Left ventricle myocardium inferior (tissue), 1 donor: ENCODE measurements around the gene ARHGAP23. TPM values are rescaled to one million over a fixed set of nuclear protein-coding genes. Genes with fewer than 3 reads are reported as not detected.
"Not testable (repeated sequence)": the region's sequence is repeated elsewhere in the genome, so short reads cannot be mapped to it uniquely, and the experiment has no call there.

Experiments
- DNase-seq: peaks from one replicate; pipeline ENCODE4 v3.0.0-alpha.2; 2020
- H3K27ac ChIP-seq: fragments of 200-600 bp; replicated peaks from 2 replicates; pipeline ENCODE4 v1.8.0; 2021
- H3K27me3 ChIP-seq: fragments of 200-600 bp; 2 replicates; pipeline ENCODE4 v1.8.0; 2021; ENCODE audit warnings: low read depth
- H3K36me3 ChIP-seq: fragments of 200-600 bp; 2 replicates; pipeline ENCODE4 v1.8.0; 2021
- H3K4me1 ChIP-seq: fragments of 200-600 bp; 2 replicates; pipeline ENCODE4 v1.8.0; 2021
- H3K4me3 ChIP-seq: fragments of 200-600 bp; 2 replicates; pipeline ENCODE4 v1.8.0; 2021; ENCODE audit warnings: mild to moderate bottlenecking, moderate library complexity
- H3K9me3 ChIP-seq: fragments of 200-600 bp; replicated peaks from 2 replicates; pipeline ENCODE4 v1.8.0; 2021
- intact Hi-C: fragments of 100-400 bp; cut with micrococcal nuclease; formaldehyde crosslinking; loops from one replicate; pipeline ENCODE4 v1.11.0; 2022
- total RNA-seq: library from RNA; stranded (reverse); fragmentation: NEBNext Ultra II Directional; extraction: Animal tissue kit (Norgen Biotek cat#: 25700); gene quantifications from one replicate; pipeline ENCODE4 v1.2.1, GENCODE V29; 2021
- TF ChIP-seq, protein P1 (sequence below): fragments of 200-600 bp; IDR thresholded peaks from 2 replicates; pipeline ENCODE4 v1.8.0; 2021; ENCODE audit warnings: antibody characterized with exemption, mild to moderate bottlenecking, borderline replicate concordance
- donor health status: DM: no; HTN: yes; CAD: no; lungs with severe emphysema.

Gene ARHGAP23
- total RNA-seq, 1 donor from 2014 or later = 60.8 TPM

- H3K36me3 ChIP-seq = peaks cover 91% of the 10 kb centered on the region
- H3K4me3 ChIP-seq, DNase-seq, H3K9me3 ChIP-seq, intact Hi-C loops, H3K27me3 ChIP-seq: not testable (repeated sequence)
- TF ChIP-seq, protein P1, sequence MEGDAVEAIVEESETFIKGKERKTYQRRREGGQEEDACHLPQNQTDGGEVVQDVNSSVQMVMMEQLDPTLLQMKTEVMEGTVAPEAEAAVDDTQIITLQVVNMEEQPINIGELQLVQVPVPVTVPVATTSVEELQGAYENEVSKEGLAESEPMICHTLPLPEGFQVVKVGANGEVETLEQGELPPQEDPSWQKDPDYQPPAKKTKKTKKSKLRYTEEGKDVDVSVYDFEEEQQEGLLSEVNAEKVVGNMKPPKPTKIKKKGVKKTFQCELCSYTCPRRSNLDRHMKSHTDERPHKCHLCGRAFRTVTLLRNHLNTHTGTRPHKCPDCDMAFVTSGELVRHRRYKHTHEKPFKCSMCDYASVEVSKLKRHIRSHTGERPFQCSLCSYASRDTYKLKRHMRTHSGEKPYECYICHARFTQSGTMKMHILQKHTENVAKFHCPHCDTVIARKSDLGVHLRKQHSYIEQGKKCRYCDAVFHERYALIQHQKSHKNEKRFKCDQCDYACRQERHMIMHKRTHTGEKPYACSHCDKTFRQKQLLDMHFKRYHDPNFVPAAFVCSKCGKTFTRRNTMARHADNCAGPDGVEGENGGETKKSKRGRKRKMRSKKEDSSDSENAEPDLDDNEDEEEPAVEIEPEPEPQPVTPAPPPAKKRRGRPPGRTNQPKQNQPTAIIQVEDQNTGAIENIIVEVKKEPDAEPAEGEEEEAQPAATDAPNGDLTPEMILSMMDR = peak; percentile 60
- H3K4me1 ChIP-seq = peaks cover 21% of the 10 kb centered on the region
- peak overlapping the region; percentile 17 for H3K27ac ChIP-seq
These were observed 46.4 kb downstream of the ARHGAP23 start for GRCh38 chr17:38474666-38475065.

GRCh38 chr17:38476549-38476948 lies 48.3 kb downstream of the ARHGAP23 start:
- no peaks in the 10 kb centered on the region for H3K9me3 ChIP-seq
- no peak overlapping the region for H3K4me3 ChIP-seq
- no peaks in the 10 kb centered on the region for H3K27me3 ChIP-seq
- intact Hi-C loops = no loop called here
- H3K36me3 ChIP-seq = peaks cover 86% of the 10 kb centered on the region
- no peak for DNase-seq
- no peak overlapping the region for H3K27ac ChIP-seq
- peaks cover 6% of the 10 kb centered on the region for H3K4me1 ChIP-seq
- TF ChIP-seq, protein P1 = no peak

GRCh38 chr17:38477417-38477816 lies 49.2 kb downstream of the ARHGAP23 start:
- H3K27me3 ChIP-seq, DNase-seq, intact Hi-C loops, H3K4me1 ChIP-seq, H3K27ac ChIP-seq, H3K9me3 ChIP-seq, H3K4me3 ChIP-seq: not testable (repeated sequence)
- H3K36me3 ChIP-seq = peaks cover 83% of the 10 kb centered on the region

- H3K9me3 ChIP-seq, H3K27ac ChIP-seq, H3K4me1 ChIP-seq, H3K27me3 ChIP-seq, H3K4me3 ChIP-seq, DNase-seq, intact Hi-C loops: not testable (repeated sequence)
- H3K36me3 ChIP-seq = peaks cover 83% of the 10 kb centered on the region
These were observed 49.7 kb downstream of the ARHGAP23 start for GRCh38 chr17:38477951-38478350.

DNA sequence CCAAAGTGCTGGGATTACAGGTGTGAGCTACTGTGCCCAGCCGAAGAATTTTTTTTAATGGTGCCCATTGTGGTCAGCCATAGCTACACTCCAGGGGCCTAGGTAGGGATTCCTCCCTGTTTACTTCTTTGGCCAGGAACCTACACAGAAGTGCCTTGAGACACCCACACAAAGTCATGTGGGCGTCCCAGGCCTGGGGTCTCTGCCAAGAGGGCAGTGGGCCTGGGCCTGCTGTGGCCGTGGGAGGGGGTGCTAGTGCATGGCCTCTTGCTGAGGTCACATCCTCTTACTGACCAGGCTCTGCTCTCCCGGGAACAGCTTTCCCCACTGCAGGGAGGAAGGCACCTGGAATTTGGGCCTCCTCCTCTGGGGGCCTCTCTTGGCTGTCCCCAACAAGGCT lies 50.4 kb downstream of the ARHGAP23 start:
- H3K4me1 ChIP-seq, H3K27me3 ChIP-seq, H3K27ac ChIP-seq, H3K4me3 ChIP-seq, intact Hi-C loops, H3K9me3 ChIP-seq, DNase-seq: not testable (repeated sequence)
- peaks cover 82% of the 10 kb centered on the region for H3K36me3 ChIP-seq

DNA sequence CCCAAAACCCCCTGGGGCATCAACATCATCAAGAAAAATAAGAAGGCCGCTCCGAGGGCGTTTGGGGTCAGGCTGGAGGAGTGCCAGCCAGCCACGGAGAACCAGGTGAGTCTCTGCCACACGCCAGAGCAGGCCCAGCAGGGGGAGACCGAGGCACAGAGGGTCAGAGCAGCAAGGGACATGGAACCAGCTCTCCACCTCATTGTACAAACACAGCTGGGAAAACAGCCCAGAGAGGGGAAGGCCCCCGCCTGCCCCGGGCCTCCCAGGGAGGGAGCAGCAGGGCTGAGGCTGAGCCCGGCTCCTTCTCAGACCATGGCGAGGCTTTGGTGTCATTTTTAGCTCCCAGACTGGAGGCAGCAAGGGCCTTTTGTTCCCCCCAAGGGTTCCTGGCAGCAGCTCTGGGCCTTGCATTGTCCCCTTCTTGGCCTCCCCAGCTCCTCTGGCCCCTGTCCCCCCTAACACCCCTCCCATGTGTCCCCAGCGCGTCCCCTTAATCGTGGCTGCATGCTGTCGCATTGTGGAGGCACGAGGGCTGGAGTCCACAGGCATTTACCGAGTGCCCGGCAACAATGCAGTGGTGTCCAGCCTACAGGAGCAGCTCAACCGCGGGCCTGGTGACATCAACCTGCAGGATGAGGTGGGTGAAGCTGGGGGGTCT lies 53.9 kb downstream of the ARHGAP23 start:
- not testable (repeated sequence) for H3K27ac ChIP-seq, H3K9me3 ChIP-seq, H3K4me3 ChIP-seq, DNase-seq, H3K27me3 ChIP-seq
- H3K36me3 ChIP-seq = peaks cover 60% of the 10 kb centered on the region
- intact Hi-C loops = loop anchor here (10.0 kb wide), 1 partner anchor 57 kb away; the partner anchor contains the start of gene ARHGAP23
- H3K4me1 ChIP-seq = peaks cover 36% of the 10 kb centered on the region

GRCh38 chr17:38482700-38483043 lies 54.4 kb downstream of the ARHGAP23 start:
- Histone ChIP-seq H3K36me3 (peaks cover 59% of the 10 kb centered on the region), H3K4me1 (peaks cover 36% of the 10 kb centered on the region)
- H3K27ac ChIP-seq, DNase-seq, H3K27me3 ChIP-seq, H3K9me3 ChIP-seq, H3K4me3 ChIP-seq: not testable (repeated sequence)
- intact Hi-C loops = loop anchor here (10.0 kb wide), 1 partner anchor 58 kb away; the partner anchor contains the start of gene ARHGAP23

DNA sequence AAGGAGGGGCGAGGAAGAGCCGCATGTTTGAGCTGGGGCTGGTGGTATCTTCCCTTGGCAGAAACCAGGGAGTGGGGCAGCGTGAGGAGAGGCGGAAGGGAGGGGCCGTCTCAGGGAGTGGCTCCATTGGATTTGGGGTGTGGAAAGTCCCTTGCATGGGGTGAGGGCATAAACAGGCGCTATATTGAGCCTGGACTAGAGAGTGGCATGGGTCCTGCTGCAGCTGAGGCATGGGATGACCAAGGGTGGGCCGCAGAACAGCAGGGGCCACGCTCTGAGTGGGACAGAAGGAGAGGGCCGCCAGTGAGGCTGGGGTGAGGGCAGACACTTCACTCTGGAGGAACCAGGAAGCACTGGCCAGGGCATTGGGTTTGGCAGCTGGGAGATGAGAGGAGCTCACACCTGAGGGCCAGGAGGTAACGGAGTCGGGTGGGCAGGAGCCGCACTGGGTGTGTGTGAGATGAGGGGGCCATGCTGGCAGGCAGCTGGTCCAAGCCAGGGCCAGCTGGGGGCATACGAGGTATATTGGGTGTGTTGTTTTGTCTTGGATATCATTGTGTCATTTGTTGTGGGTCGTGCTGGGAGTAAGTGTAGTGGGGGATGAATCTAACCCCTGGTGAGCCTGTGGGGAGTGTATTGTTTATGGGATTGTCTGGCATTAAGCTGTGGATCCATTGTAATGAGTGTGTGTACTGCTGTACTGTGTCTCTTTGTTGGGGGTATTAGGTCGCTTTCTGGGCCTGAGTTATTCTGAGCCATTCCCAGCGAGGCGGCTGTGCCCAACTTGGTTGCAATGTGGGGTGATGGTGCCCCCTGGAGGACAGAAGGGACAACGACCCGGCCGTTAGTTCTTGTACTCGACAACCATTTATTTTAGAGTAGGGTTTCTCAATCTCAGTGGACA lies 56.2 kb downstream of the ARHGAP23 start:
- intact Hi-C loops = loop anchor here (10.0 kb wide), 1 partner anchor 60 kb away; the partner anchor contains the start of gene ARHGAP23
- H3K27ac ChIP-seq = peak overlapping the region; percentile 82
- DNase-seq = peak; percentile 66

More for the DNA sequence above, 56.2 kb downstream of the ARHGAP23 start:
- H3K4me3 ChIP-seq, H3K27me3 ChIP-seq, H3K9me3 ChIP-seq: not testable (repeated sequence)
- TF ChIP-seq, protein P1 = peak; percentile 85
- H3K4me1 ChIP-seq = peaks cover 36% of the 10 kb centered on the region
- peaks cover 56% of the 10 kb centered on the region for H3K36me3 ChIP-seq
